Mesendoderm (in vitro differentiated cells): ENCODE measurements around the gene R3HDM1.
"Not testable (repeated sequence)": the region's sequence is repeated elsewhere in the genome, so short reads cannot be mapped to it uniquely, and the experiment has no call there.

Experiments
- DNase-seq: peaks from one replicate; pipeline ENCODE4 v3.0.0; 2013
- H2AK5ac ChIP-seq: 2 replicates; pipeline ENCODE4 v1.6.1; 2013; ENCODE audit warnings: low read length, inconsistent platforms
- H2BK120ac ChIP-seq: 2 replicates; pipeline ENCODE4 v1.6.1; 2013; ENCODE audit warnings: low read depth, mild to moderate bottlenecking, low read length, moderate library complexity, mixed read lengths
- H2BK15ac ChIP-seq: replicated peaks from 2 replicates; pipeline ENCODE4 v1.6.1; 2013; ENCODE audit warnings: low read depth, mild to moderate bottlenecking, moderate library complexity
- H2BK5ac ChIP-seq: 2 replicates; pipeline ENCODE4 v1.6.1; 2013; ENCODE audit warnings: low read length, inconsistent platforms
- H3K18ac ChIP-seq: 2 replicates; pipeline ENCODE4 v1.6.1; 2013; ENCODE audit warnings: mild to moderate bottlenecking, low read length, mixed read lengths
- H3K23ac ChIP-seq: one replicate; pipeline ENCODE4 v1.6.1; 2013; ENCODE audit warnings: low read length
- H3K27ac ChIP-seq: 2 replicates; pipeline ENCODE4 v1.5.1; 2013; ENCODE audit warnings: low read depth, mild to moderate bottlenecking, inconsistent platforms, low read length, moderate library complexity
- H3K27me3 ChIP-seq: 2 replicates; pipeline ENCODE4 v1.6.1; 2013; ENCODE audit warnings: low read length, control low read depth, mild to moderate bottlenecking, inconsistent platforms; ENCODE audit not compliant: insufficient read depth, poor library complexity
- H3K36me3 ChIP-seq: 2 replicates; pipeline ENCODE4 v1.6.1; 2013; ENCODE audit warnings: low read length, inconsistent platforms; ENCODE audit not compliant: control insufficient read depth, insufficient read depth
- H3K4ac ChIP-seq: one replicate; pipeline ENCODE4 v1.6.1; 2013; ENCODE audit warnings: low read depth, mild to moderate bottlenecking, low read length, moderate library complexity
- H3K4me1 ChIP-seq: 2 replicates; pipeline ENCODE4 v1.6.1; 2013; ENCODE audit warnings: low read depth, low read length, inconsistent platforms; ENCODE audit not compliant: control insufficient read depth
- H3K4me2 ChIP-seq: 2 replicates; pipeline ENCODE4 v1.6.1; 2013; ENCODE audit warnings: low read length
- H3K4me3 ChIP-seq: 2 replicates; pipeline ENCODE4 v1.5.1; 2013; ENCODE audit warnings: mild to moderate bottlenecking, low read length
- H3K56ac ChIP-seq: one replicate; pipeline ENCODE4 v1.6.1; 2013; ENCODE audit warnings: low read length
- H3K79me1 ChIP-seq: 2 replicates; pipeline ENCODE4 v1.6.1; 2013; ENCODE audit warnings: low read length, inconsistent platforms
- H3K79me2 ChIP-seq: 2 replicates; pipeline ENCODE4 v1.6.1; 2013; ENCODE audit warnings: mild to moderate bottlenecking, low read length; ENCODE audit not compliant: control insufficient read depth, insufficient read depth
- H3K9ac ChIP-seq: 2 replicates; pipeline ENCODE4 v1.6.1; 2013; ENCODE audit warnings: low read length, inconsistent platforms
- H4K5ac ChIP-seq: one replicate; pipeline ENCODE4 v1.6.1; 2013; ENCODE audit warnings: low read length
- H4K8ac ChIP-seq: one replicate; pipeline ENCODE4 v1.6.1; 2013; ENCODE audit warnings: low read depth, mild to moderate bottlenecking, control low read depth, low read length, moderate library complexity
- WGBS: extraction: QIAGEN DNeasy Blood & Tissue Kit; methylation state at CpG from one replicate; pipeline ENCODE4 v1.1.7; 2013; ENCODE audit warnings: low lambda C conversion rate, missing lambda C conversion rate; ENCODE audit not compliant: insufficient coverage; ENCODE audit errors: extremely low coverage; 5-methylcytosine and 5-hydroxymethylcytosine counted together

R3HDM1 gene

GRCh38 chr2:135715086-135715485 lies 183.8 kb downstream of the R3HDM1 start:
- H3K4me2 ChIP-seq, H3K27me3 ChIP-seq, H2BK5ac ChIP-seq, H2AK5ac ChIP-seq, H3K4ac ChIP-seq, H3K56ac ChIP-seq, H3K27ac ChIP-seq, H3K23ac ChIP-seq, H4K8ac ChIP-seq, H3K4me1 ChIP-seq, DNase-seq, H3K4me3 ChIP-seq, H2BK15ac ChIP-seq, H3K79me1 ChIP-seq, H3K18ac ChIP-seq, H2BK120ac ChIP-seq, H3K9ac ChIP-seq, H3K79me2 ChIP-seq, H3K36me3 ChIP-seq, H4K5ac ChIP-seq: not testable (repeated sequence)
- no CpG with 5 or more reads among the region's 9 CpGs for WGBS

DNA sequence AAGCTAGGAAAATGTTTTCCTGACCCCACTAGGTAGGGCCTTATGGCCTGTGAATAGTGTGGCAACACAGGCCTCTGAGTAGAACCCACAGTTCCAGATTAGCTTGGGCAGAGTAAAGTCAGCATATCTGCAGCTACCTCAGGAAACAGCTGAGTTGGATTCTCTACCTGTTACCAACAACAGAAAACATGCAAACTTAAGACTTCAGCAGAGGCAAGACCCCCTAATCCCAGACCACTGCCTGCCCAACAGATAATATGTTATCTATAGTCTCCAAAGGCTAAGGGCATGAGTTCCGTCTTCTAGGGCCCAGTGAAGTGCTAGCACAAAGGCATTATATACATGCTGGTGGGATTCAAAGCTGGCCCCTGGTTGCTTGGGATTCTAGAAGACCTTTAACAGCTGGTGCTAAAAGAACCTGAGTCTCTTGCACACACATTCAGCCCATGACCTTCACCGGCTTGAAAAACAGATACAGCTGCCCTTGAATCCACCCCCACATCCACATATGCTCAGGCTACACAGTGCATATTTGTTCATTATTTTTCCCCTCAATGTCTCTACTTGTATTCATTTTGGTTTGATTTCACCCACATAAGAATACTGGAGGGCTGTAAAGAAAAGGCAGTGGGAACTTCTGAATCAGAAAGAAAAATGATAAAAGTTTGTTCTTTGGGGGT lies 196.9 kb downstream of the R3HDM1 start:
- Histone ChIP-seq H3K23ac (no peak overlapping the region), H2BK5ac (no peak overlapping the region), H3K9ac (no peak overlapping the region), H3K4ac (no peak overlapping the region), H4K5ac (no peak overlapping the region), H2BK15ac (no peak overlapping the region), H3K56ac (no peak overlapping the region), H3K4me3 (no peak overlapping the region), H3K27me3 (no peaks in the 10 kb centered on the region), H2BK120ac (no peak overlapping the region), H3K36me3 (peaks cover 3% of the 10 kb centered on the region), H3K4me1 (no peaks in the 10 kb centered on the region), H3K4me2 (no peak overlapping the region), H3K79me1 (no peaks in the 10 kb centered on the region), H4K8ac (no peak overlapping the region), H3K18ac (no peak overlapping the region), H3K79me2 (no peaks in the 10 kb centered on the region), H2AK5ac (no peak overlapping the region), H3K27ac (no peak overlapping the region)
- DNase-seq = no peak
- WGBS = no CpG with 5 or more reads among the region's 2 CpGs

DNA sequence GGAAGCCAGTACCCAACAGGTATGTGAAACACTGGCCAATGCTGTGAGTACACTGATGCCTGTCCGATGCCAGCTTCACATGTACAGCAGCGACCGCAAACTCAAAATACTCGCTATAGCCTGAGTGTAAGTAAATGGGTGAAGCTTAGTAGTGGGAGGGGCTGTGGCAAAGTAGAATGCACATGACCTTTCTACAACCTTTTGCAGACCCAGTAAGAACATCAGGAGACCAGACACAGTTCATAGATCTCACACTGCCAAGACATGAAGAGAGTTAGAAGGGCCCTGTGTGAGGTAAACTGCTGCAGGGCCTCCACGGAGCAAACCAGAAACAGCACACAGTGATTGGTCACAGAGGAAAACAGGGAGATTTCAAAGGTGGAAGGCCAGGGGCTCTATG lies 201.3 kb downstream of the R3HDM1 start:
- Histone ChIP-seq H3K9ac (no peak overlapping the region), H3K36me3 (no peaks in the 10 kb centered on the region), H3K4me3 (no peak overlapping the region), H3K4me1 (no peaks in the 10 kb centered on the region), H2BK120ac (no peak overlapping the region), H3K27me3 (no peaks in the 10 kb centered on the region), H3K23ac (no peak overlapping the region), H3K4me2 (no peak overlapping the region), H3K18ac (no peak overlapping the region), H2BK15ac (no peak overlapping the region), H2AK5ac (no peak overlapping the region), H3K4ac (no peak overlapping the region), H3K79me2 (no peaks in the 10 kb centered on the region), H3K27ac (no peak overlapping the region), H2BK5ac (no peak overlapping the region), H4K5ac (no peak overlapping the region), H4K8ac (no peak overlapping the region), H3K79me1 (no peaks in the 10 kb centered on the region), H3K56ac (no peak overlapping the region)
- no CpG with 5 or more reads among the region's 5 CpGs for WGBS
- no peak for DNase-seq

DNA sequence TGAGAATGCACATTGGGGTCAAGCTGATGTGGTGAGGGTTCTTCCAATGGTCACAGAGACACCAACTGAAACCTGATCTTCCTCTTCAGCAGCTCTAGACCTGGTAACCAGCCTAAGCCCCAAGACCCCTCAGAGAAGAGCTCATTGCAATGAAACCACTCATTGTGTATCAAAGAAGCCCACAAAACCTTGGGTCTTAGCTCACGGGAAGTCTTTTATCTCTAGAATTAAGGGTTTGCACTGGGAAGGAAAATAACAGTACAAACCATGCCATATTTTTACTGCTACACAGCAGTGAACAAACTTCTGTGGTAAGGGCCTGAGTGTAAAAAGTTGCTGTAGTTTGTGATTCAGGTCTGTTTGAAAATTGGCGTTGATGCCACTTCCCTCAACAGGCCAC lies 201.8 kb downstream of the R3HDM1 start:
- Histone ChIP-seq H3K9ac (no peak overlapping the region), H2BK15ac (no peak overlapping the region), H3K27me3 (no peaks in the 10 kb centered on the region), H2BK5ac (no peak overlapping the region), H2BK120ac (no peak overlapping the region), H3K23ac (no peak overlapping the region), H4K8ac (no peak overlapping the region), H3K56ac (no peak overlapping the region), H4K5ac (no peak overlapping the region), H3K79me2 (no peaks in the 10 kb centered on the region), H3K79me1 (no peaks in the 10 kb centered on the region), H3K36me3 (no peaks in the 10 kb centered on the region), H3K4me3 (no peak overlapping the region), H3K27ac (no peak overlapping the region), H3K4me1 (no peaks in the 10 kb centered on the region), H2AK5ac (no peak overlapping the region), H3K4ac (no peak overlapping the region), H3K18ac (no peak overlapping the region), H3K4me2 (no peak overlapping the region)
- WGBS = no CpG with 5 or more reads among the region's 2 CpGs
- DNase-seq = no peak

DNA sequence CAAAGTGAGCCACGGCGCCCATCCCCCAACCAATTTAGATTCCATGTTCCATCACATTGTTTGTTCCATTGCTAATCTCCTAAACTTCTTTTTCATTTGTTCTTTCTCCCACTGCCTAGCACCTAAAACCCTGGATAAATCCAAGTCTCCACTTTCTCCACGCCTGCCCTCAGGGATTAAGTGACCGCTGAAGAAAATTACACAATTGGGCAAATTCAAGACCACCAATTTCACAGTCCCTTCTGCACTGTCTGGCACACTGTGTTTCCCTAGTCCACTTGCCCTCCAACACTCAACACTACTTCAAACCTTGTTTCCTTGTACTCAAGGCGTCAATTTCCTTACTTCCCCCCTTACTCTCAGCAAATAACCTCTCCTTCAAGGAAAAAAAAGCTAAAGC lies 205.3 kb downstream of the R3HDM1 start:
- H3K36me3 ChIP-seq = no peaks in the 10 kb centered on the region
- H2AK5ac ChIP-seq = no peak overlapping the region
- no peak overlapping the region for H4K8ac ChIP-seq
- no peak overlapping the region for H4K5ac ChIP-seq
- H3K23ac ChIP-seq = no peak overlapping the region
- H3K56ac ChIP-seq = no peak overlapping the region
- H3K4ac ChIP-seq = no peak overlapping the region
- no peak overlapping the region for H3K4me2 ChIP-seq
- no peak overlapping the region for H3K18ac ChIP-seq
- no peak overlapping the region for H3K27ac ChIP-seq
- no peaks in the 10 kb centered on the region for H3K79me2 ChIP-seq
- DNase-seq = no peak
- no peak overlapping the region for H2BK120ac ChIP-seq
- H2BK5ac ChIP-seq = no peak overlapping the region
- H3K9ac ChIP-seq = no peak overlapping the region
- no peaks in the 10 kb centered on the region for H3K27me3 ChIP-seq
- H3K4me3 ChIP-seq = no peak overlapping the region
- H3K4me1 ChIP-seq = no peaks in the 10 kb centered on the region
- H3K79me1 ChIP-seq = no peaks in the 10 kb centered on the region
- no peak overlapping the region for H2BK15ac ChIP-seq
- WGBS = no CpG with 5 or more reads among the region's 5 CpGs

GRCh38 chr2:135740206-135740605 lies 208.9 kb downstream of the R3HDM1 start:
- Histone ChIP-seq H2BK15ac (no peak overlapping the region), H3K4me3 (no peak overlapping the region), H4K5ac (no peak overlapping the region), H3K23ac (no peak overlapping the region), H3K4me1 (no peaks in the 10 kb centered on the region), H3K18ac (no peak overlapping the region), H3K27ac (no peak overlapping the region), H4K8ac (no peak overlapping the region), H2BK5ac (no peak overlapping the region), H3K36me3 (no peaks in the 10 kb centered on the region), H3K56ac (no peak overlapping the region), H3K79me2 (peaks cover 22% of the 10 kb centered on the region), H3K4ac (no peak overlapping the region), H2BK120ac (no peak overlapping the region), H2AK5ac (no peak overlapping the region), H3K9ac (no peak overlapping the region), H3K4me2 (no peak overlapping the region), H3K79me1 (peaks cover 6% of the 10 kb centered on the region), H3K27me3 (no peaks in the 10 kb centered on the region)
- no CpG with 5 or more reads among the region's 3 CpGs for WGBS
- DNase-seq = no peak
